NB4 (cell line): Measurements from ENCODE around the gene OGFOD2.

Source experiments
- CTCF ChIP-seq: IDR thresholded peaks from one replicate; pipeline ENCODE4 v1.5.1; 2012; ENCODE audit warnings: low read depth, low read length
- MAX ChIP-seq: IDR thresholded peaks from 2 replicates; pipeline ENCODE4 v1.6.1; 2011; ENCODE audit warnings: low read depth, low read length
- POLR2A ChIP-seq: IDR thresholded peaks from 2 replicates; pipeline ENCODE4 v1.6.1; 2011; ENCODE audit warnings: mild to moderate bottlenecking; ENCODE audit not compliant: insufficient read length; ENCODE audit errors: extremely low read depth

- TF ChIP-seq CTCF, result no peak
- TF ChIP-seq POLR2A, result no peak
- no peak for TF ChIP-seq MAX
These were observed 52.8 kb downstream of the OGFOD2 start for GRCh38 chr12:123027726-123028445.
